ENCODE results near the gene OR10A6. TPM values are rescaled to one million over a fixed set of nuclear protein-coding genes. Genes with fewer than 3 reads are reported as not detected.

Gene OR10A6
- polyA plus RNA-seq, 3 donors, result not detected

Other genes with a start within 250 kb of the OR10A6 start
- 1 to 10 TPM; 3.5 to 8.0 (median 6.5) TPM for gene OVCH2, start 224.8 kb downstream of the OR10A6 start, polyA plus RNA-seq (ENCODE audit: insufficient read length in 3 of 3)
- not detected for gene OR5P2, start 134.3 kb downstream of the OR10A6 start, polyA plus RNA-seq (ENCODE audit: insufficient read length in 3 of 3)
- gene OR5P3, start 100.4 kb downstream of the OR10A6 start, polyA plus RNA-seq (ENCODE audit: insufficient read length in 3 of 3), result not detected
- under 1 TPM in 2 of 3 donors, not detected in 1; 0.06 TPM for gene OR10A3, start 10.4 kb upstream of the OR10A6 start, polyA plus RNA-seq (ENCODE audit: insufficient read length in 3 of 3)
- not detected for gene NLRP10, start 34.2 kb upstream of the OR10A6 start, polyA plus RNA-seq (ENCODE audit: insufficient read length in 3 of 3)
- 100 to 1,000 TPM; 328 to 360 (median 345) TPM for gene EIF3F, start 56.1 kb upstream of the OR10A6 start, polyA plus RNA-seq (ENCODE audit: insufficient read length in 3 of 3)
- gene TUB, start 149.9 kb upstream of the OR10A6 start, polyA plus RNA-seq (ENCODE audit: insufficient read length in 3 of 3), result 10 to 100 TPM; 21.5 to 24.5 (median 24.3) TPM
- 10 to 100 TPM in 2 of 3 donors, 1 to 10 TPM in 1; 8.9 to 22.0 (median 10.5) TPM for gene RIC3, start 237.8 kb upstream of the OR10A6 start, polyA plus RNA-seq (ENCODE audit: insufficient read length in 3 of 3)